ENCODE measurements around the gene CST9. TPM values are rescaled to one million over a fixed set of nuclear protein-coding genes. Genes with fewer than 3 reads are reported as not detected.
A peak's percentile ranks its signal among the peaks of the same experiment; 100 is the strongest.

Gene CST9
- total and polyA plus RNA-seq, 2 donors from 2014 or later, result not detected

DNA sequence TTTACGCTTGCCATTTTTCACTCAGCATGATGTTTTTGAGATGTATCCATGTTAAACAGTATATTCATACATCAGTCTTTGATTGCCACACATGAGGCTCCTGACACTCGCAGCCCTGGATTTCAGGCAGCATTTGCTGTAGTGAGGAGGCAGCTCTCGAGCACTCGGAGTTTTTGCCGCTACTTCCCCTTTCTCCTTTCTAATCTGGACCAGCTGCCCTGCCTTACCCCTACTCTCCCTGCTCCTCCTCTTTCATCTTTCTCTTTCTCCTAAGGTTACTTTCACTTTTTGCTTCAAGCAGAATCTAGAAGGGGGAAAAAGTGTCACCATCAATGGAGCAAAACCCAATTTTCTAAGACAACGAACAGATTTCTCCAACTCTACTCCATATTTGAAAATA lies 37.9 kb upstream of the CST9 start:
- Histone ChIP-seq H3K27ac (ENCODE audit: low read depth in 2 of 2, low read length in 2 of 2) (no peak overlapping the region), H3K36me3 (ENCODE audit: control insufficient read depth in 2 of 3, insufficient read depth in 3 of 3, low read length in 3 of 3) (no peaks in the 10 kb centered on the region), H3K4me1 (ENCODE audit: control insufficient read depth in 2 of 3, insufficient read depth in 2 of 3, low read depth in 1 of 3, low read length in 3 of 3) (no peaks in the 10 kb centered on the region), H3K27me3 (ENCODE audit: control insufficient read depth, insufficient read depth, low read length) (no peaks in the 10 kb centered on the region), H3K9ac (ENCODE audit: low read length in 3 of 3) (no peak overlapping the region), H3K4me3 (ENCODE audit: low read length in 3 of 3) (no peak overlapping the region), H3K9me3 (ENCODE audit: control insufficient read depth in 2 of 3, insufficient read depth in 1 of 3, low read length in 3 of 3) (no peaks in the 10 kb centered on the region)
- intact Hi-C loops (cut with DNase I), result no loop called here
- DNase-seq, result no peak
- FAIRE-seq, result no peak
- TF ChIP-seq CTCF (IDR thresholded peaks at IDR 0.05; ENCODE audit: borderline replicate concordance, extremely low read depth, insufficient read depth), result no peak

- FAIRE-seq, result no peak
- Histone ChIP-seq H3K9me3 (ENCODE audit: control insufficient read depth in 2 of 3, insufficient read depth in 1 of 3, low read length in 3 of 3) (no peaks in the 10 kb centered on the region), H3K27ac (ENCODE audit: low read depth in 2 of 2, low read length in 2 of 2) (no peak overlapping the region), H3K4me1 (ENCODE audit: control insufficient read depth in 2 of 3, insufficient read depth in 2 of 3, low read depth in 1 of 3, low read length in 3 of 3) (no peaks in the 10 kb centered on the region), H3K4me3 (ENCODE audit: low read length in 3 of 3) (no peak overlapping the region), H3K9ac (ENCODE audit: low read length in 3 of 3) (no peak overlapping the region), H3K27me3 (ENCODE audit: control insufficient read depth, insufficient read depth, low read length) (no peaks in the 10 kb centered on the region), H3K36me3 (ENCODE audit: control insufficient read depth in 2 of 3, insufficient read depth in 3 of 3, low read length in 3 of 3) (no peaks in the 10 kb centered on the region)
- TF ChIP-seq CTCF (IDR thresholded peaks at IDR 0.05; ENCODE audit: borderline replicate concordance, extremely low read depth, insufficient read depth), result no peak
- no peak for DNase-seq
- intact Hi-C loops (cut with DNase I), result no loop called here
Measured at GRCh38 chr20:23641936-23642751, 36.4 kb upstream of the CST9 start.

DNA sequence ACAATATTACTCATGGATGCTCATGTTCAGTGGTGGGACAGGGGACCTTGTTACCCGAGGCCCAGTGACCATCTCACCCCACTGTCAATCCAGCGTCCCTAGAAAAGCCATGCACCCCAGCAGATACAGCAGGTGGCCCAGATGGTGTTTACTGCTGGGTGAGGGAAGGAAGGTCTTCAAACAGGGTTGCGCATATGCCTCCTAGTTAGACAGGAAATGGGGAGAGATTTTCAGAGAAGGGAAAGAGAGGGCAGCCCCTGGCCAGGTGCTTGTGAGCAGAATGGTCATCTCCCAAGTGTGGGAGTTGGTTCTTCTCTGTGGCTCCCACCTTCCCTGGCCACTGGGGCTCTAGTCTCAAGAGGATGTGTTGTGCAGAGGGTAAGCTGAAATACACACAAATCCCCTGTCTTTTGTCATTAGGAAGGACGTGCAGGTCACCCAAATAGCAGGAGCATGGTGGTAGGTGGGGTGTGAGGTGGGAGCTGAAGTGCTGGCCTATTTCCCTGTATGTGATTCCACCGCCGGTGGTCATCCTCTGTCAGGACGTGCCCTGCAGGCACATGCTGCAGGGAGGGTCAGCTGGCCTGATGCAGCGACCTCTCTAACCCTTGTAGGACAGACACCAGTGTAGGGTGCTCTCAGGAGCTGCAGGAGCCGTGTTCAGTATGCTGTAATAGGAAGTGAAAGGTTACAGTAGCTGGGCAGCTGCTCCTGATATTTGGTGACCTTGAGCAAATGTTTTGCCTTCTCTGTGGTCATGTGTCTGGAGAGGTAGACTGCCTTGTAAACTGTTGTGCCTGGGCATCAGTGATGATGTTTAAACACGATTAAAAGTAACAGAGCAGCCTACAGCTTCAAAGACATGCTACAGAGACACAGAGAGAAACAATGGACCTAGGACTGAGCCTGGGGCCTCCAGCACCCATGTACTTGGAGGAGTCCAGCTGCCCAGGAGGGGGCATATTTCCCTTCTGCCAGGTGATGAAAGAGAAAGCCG lies 35.3 kb upstream of the CST9 start:
- H3K36me3 ChIP-seq (ENCODE audit: control insufficient read depth in 2 of 3, insufficient read depth in 3 of 3, low read length in 3 of 3), result no peaks in the 10 kb centered on the region
- intact Hi-C loops (cut with DNase I), result no loop called here
- H3K9me3 ChIP-seq (ENCODE audit: control insufficient read depth in 2 of 3, insufficient read depth in 1 of 3, low read length in 3 of 3), result no peaks in the 10 kb centered on the region
- peaks cover 2 to 11% (median 9%) of the 10 kb centered on the region in 3 donors for H3K4me1 ChIP-seq (ENCODE audit: control insufficient read depth in 2 of 3, insufficient read depth in 2 of 3, low read depth in 1 of 3, low read length in 3 of 3)
- DNase-seq (peak in 1 of 5 donors; percentile 31), FAIRE-seq (no peak)
- no peak overlapping the region for H3K4me3 ChIP-seq (ENCODE audit: low read length in 3 of 3)
- no peak overlapping the region for H3K27ac ChIP-seq (ENCODE audit: low read depth in 2 of 2, low read length in 2 of 2)
- no peaks in the 10 kb centered on the region for H3K27me3 ChIP-seq (ENCODE audit: control insufficient read depth, insufficient read depth, low read length)
- TF ChIP-seq CTCF (IDR thresholded peaks at IDR 0.05; ENCODE audit: borderline replicate concordance, extremely low read depth, insufficient read depth), result no peak
- H3K9ac ChIP-seq (ENCODE audit: low read length in 3 of 3), result no peak overlapping the region
